Sigmoid colon (tissue), 7 donors: ENCODE measurements around the gene LRCH2. TPM values are rescaled to one million over a fixed set of nuclear protein-coding genes. Genes with fewer than 3 reads are reported as not detected.

Source experiments
- DNase-seq: peaks from one replicate; pipeline ENCODE4 v3.0.0-alpha.2; 2019
- H3K27ac ChIP-seq, 4 donors: fragments of 200-600 bp; sonication (generic); one replicate each; pipeline ENCODE4 v1.5.1; 2016 to 2019; ENCODE audit warnings: mild to moderate bottlenecking in 1 of 4
- H3K27me3 ChIP-seq, 3 donors: fragments of 200-600 bp; sonication (generic); one replicate each; pipeline ENCODE4 v1.5.1; 2019; ENCODE audit warnings: mild to moderate bottlenecking in 1 of 3
- H3K36me3 ChIP-seq, 4 donors: fragments of 200-600 bp; sonication (generic); one replicate each; pipeline ENCODE4 v1.5.1; 2016 to 2019
- H3K4me1 ChIP-seq, 4 donors: fragments of 200-600 bp; sonication (generic); one replicate each; pipeline ENCODE4 v1.5.1; 2017 to 2019
- H3K4me3 ChIP-seq, 4 donors: fragments of 200-600 bp; sonication (generic); one replicate each; pipeline ENCODE4 v1.5.1; 2017 to 2019; ENCODE audit warnings: mild to moderate bottlenecking in 2 of 4, moderate library complexity in 1 of 4
- H3K9me3 ChIP-seq, 4 donors: fragments of 200-600 bp in 3 of 4; sonication (generic) in 3 of 4; one replicate each; pipeline versions ENCODE4 v1.5.1 to v1.6.1; 2013 to 2019
- CTCF ChIP-seq, 4 experiments: fragments of 450-650 bp in 3 of 4; fragments of 200-600 bp in 1 of 4; IDR thresholded peaks; one replicate each; pipeline ENCODE4 v1.5.1; 2016 to 2019; ENCODE audit warnings: antibody characterized with exemption in 4 of 4, mild to moderate bottlenecking in 3 of 4, moderate library complexity in 2 of 4
- EP300 ChIP-seq, 4 donors: sonication (generic); formaldehyde crosslinking; IDR thresholded peaks; one replicate each; pipeline ENCODE4 v1.6.1; 2017; ENCODE audit warnings: antibody characterized with exemption in 4 of 4
- POLR2A ChIP-seq, 2 donors: fragments of 450-650 bp; IDR thresholded peaks; one replicate each; pipeline ENCODE4 v1.6.1; 2016; ENCODE audit warnings: antibody characterized with exemption in 2 of 2, mild to moderate bottlenecking in 2 of 2, moderate library complexity in 2 of 2
- POLR2AphosphoS5 ChIP-seq, 4 donors: sonication (generic); formaldehyde crosslinking; IDR thresholded peaks; one replicate each; pipeline ENCODE4 v1.6.1; 2017; ENCODE audit warnings: antibody characterized with exemption in 4 of 4
- WGBS, 2 donors: extraction: QIAGEN DNeasy Blood & Tissue Kit; methylation state at CpG; one replicate each; pipeline ENCODE4 v1.1.7; 2013; 5-methylcytosine and 5-hydroxymethylcytosine counted together
- intact Hi-C: fragments of 100-400 bp; cut with DNase I; formaldehyde crosslinking; loops from one replicate; pipeline ENCODE4 v1.15.1; 2023
- polyA plus RNA-seq, 3 donors: library from polyadenylated mRNA; stranded (reverse); fragments of 200-250 nt; gene quantifications; one replicate each; pipeline ENCODE4 v1.2.3, GENCODE V29; 2013
- total RNA-seq, 4 donors: library from RNA; depleted of rRNA; stranded (reverse); fragments of >200 nt; gene quantifications; one replicate each; pipeline ENCODE4 v1.1.0, GENCODE V29; 2016
- donor health status: healthy with polysubstance abuse.
- donor health status: Bipolar disorder and iron deficiency.
- donor health status: healthy.

LRCH2 gene
- total and polyA plus RNA-seq, 7 donors = 0.23 to 48.2 (median 31.9) TPM

GRCh38 chrX:115177932-115178331 lies 56.0 kb downstream of the LRCH2 start:
- no peaks in the 10 kb centered on the region for H3K4me1 ChIP-seq
- TF ChIP-seq POLR2AphosphoS5 (IDR thresholded peaks at IDR 0.05) (no peak), EP300 (IDR thresholded peaks at IDR 0.05) (no peak), POLR2A (IDR thresholded peaks at IDR 0.05) (no peak), CTCF (IDR thresholded peaks at IDR 0.05) (no peak)
- intact Hi-C loops = no loop called here
- H3K4me3 ChIP-seq = no peak overlapping the region
- 86 to 87% methylated on average over 4 of the region's 4 CpGs for WGBS, 2 donors
- DNase-seq = no peak
- H3K27ac ChIP-seq = no peak overlapping the region
- no peaks in the 10 kb centered on the region for H3K27me3 ChIP-seq
- no peaks in the 10 kb centered on the region for H3K9me3 ChIP-seq
- no peaks in the 10 kb centered on the region for H3K36me3 ChIP-seq

GRCh38 chrX:115174548-115174947 lies 59.3 kb downstream of the LRCH2 start:
- TF ChIP-seq POLR2A (IDR thresholded peaks at IDR 0.05) = no peak
- TF ChIP-seq EP300 (IDR thresholded peaks at IDR 0.05) = no peak
- no peak for TF ChIP-seq POLR2AphosphoS5 (IDR thresholded peaks at IDR 0.05)
- no peak for TF ChIP-seq CTCF (IDR thresholded peaks at IDR 0.05)
- no peak overlapping the region for H3K4me3 ChIP-seq
- H3K27ac ChIP-seq = no peak overlapping the region
- H3K36me3 ChIP-seq = no peaks in the 10 kb centered on the region
- WGBS, 2 donors = 91 to 94% methylated on average over 3 of the region's 3 CpGs
- no peaks in the 10 kb centered on the region for H3K4me1 ChIP-seq
- no peaks in the 10 kb centered on the region for H3K27me3 ChIP-seq
- intact Hi-C loops = no loop called here
- H3K9me3 ChIP-seq = no peaks in the 10 kb centered on the region
- DNase-seq = no peak

- Histone ChIP-seq H3K4me3 (no peak overlapping the region), H3K27ac (no peak overlapping the region), H3K4me1 (no peaks in the 10 kb centered on the region), H3K9me3 (no peaks in the 10 kb centered on the region), H3K27me3 (no peaks in the 10 kb centered on the region), H3K36me3 (no peaks in the 10 kb centered on the region)
- 55 to 75% methylated on average over 9 of the region's 9 CpGs for whole genome bisulfite sequencing, 2 donors
- no peak for DNase-seq
- intact Hi-C loops = no loop called here
- TF ChIP-seq POLR2A (IDR thresholded peaks at IDR 0.05) (no peak), POLR2AphosphoS5 (IDR thresholded peaks at IDR 0.05) (no peak), CTCF (IDR thresholded peaks at IDR 0.05) (no peak), EP300 (IDR thresholded peaks at IDR 0.05) (no peak)
Observed at GRCh38 chrX:115173181-115173580, 60.7 kb downstream of the LRCH2 start.

GRCh38 chrX:115147220-115147619 lies 86.7 kb downstream of the LRCH2 start:
- no peak overlapping the region for H3K27ac ChIP-seq
- intact Hi-C loops = no loop called here
- H3K36me3 ChIP-seq = peaks cover 0 to 4% (median 0%) of the 10 kb centered on the region in 4 donors
- H3K27me3 ChIP-seq = no peaks in the 10 kb centered on the region
- DNase-seq = no peak
- no peaks in the 10 kb centered on the region for H3K9me3 ChIP-seq
- 74 to 93% methylated on average over 1 of the region's 1 CpG for WGBS, 2 donors
- H3K4me3 ChIP-seq = no peak overlapping the region
- TF ChIP-seq CTCF (IDR thresholded peaks at IDR 0.05) (peak in 1 of 4 experiments; percentile 41), EP300 (IDR thresholded peaks at IDR 0.05) (no peak)
- H3K4me1 ChIP-seq = peaks cover 0 to 6% (median 0%) of the 10 kb centered on the region in 4 donors

- Histone ChIP-seq H3K27ac (no peak overlapping the region), H3K27me3 (no peaks in the 10 kb centered on the region), H3K4me3 (no peak overlapping the region), H3K9me3 (no peaks in the 10 kb centered on the region), H3K36me3 (peaks cover 0 to 3% (median 0%) of the 10 kb centered on the region in 4 donors), H3K4me1 (no peaks in the 10 kb centered on the region)
- no peak for DNase-seq
- intact Hi-C loops = no loop called here
- TF ChIP-seq POLR2A (IDR thresholded peaks at IDR 0.05) = no peak
- no peak for TF ChIP-seq CTCF (IDR thresholded peaks at IDR 0.05)
- TF ChIP-seq POLR2AphosphoS5 (IDR thresholded peaks at IDR 0.05) = no peak
- TF ChIP-seq EP300 (IDR thresholded peaks at IDR 0.05) = no peak
Observed at GRCh38 chrX:115142057-115142456, 91.8 kb downstream of the LRCH2 start.
